BLaER1 treated with 17β-estradiol and CSF1 and Interleukin-3, amounts not matched to agents 10 nM and 100 nM (cell line): ENCODE measurements around the gene LHFPL2.

Experiments
- H3K27ac ChIP-seq, 11 experiments: shearing (Covaris generic); formaldehyde crosslinking; 2 replicates each; pipeline ENCODE4 v1.8.1; 2022
- H3K27me3 ChIP-seq, 11 experiments: shearing (Covaris generic); formaldehyde crosslinking; 2 replicates each; pipeline ENCODE4 v1.8.1; 2022
- H3K36me3 ChIP-seq, 11 experiments: shearing (Covaris generic); formaldehyde crosslinking; 2 replicates each; pipeline ENCODE4 v1.8.1; 2022
- H3K4me1 ChIP-seq, 10 experiments: shearing (Covaris generic); formaldehyde crosslinking; 2 replicates each; pipeline ENCODE4 v1.8.1; 2022
- H3K4me2 ChIP-seq, 11 experiments: shearing (Covaris generic); formaldehyde crosslinking; 2 replicates each; pipeline ENCODE4 v1.8.1; 2022
- H3K4me3 ChIP-seq, 10 experiments: shearing (Covaris generic); formaldehyde crosslinking; 2 replicates each; pipeline ENCODE4 v1.8.1; 2022
- H3K9ac ChIP-seq, 11 experiments: shearing (Covaris generic); formaldehyde crosslinking; 2 replicates each; pipeline ENCODE4 v1.8.1; 2022
- H3K9me3 ChIP-seq, 11 experiments: shearing (Covaris generic); formaldehyde crosslinking; replicated peaks in 1 of 11; 2 replicates each; pipeline ENCODE4 v1.8.1; 2022
- H4K20me1 ChIP-seq, 11 experiments: shearing (Covaris generic); formaldehyde crosslinking; 2 replicates each; pipeline ENCODE4 v1.8.1; 2022
- Cebpa-rat ChIP-seq, 11 experiments: shearing (Covaris generic); IDR thresholded peaks; 2 replicates each; pipeline ENCODE4 v1.8.1; 2022

Gene LHFPL2

GRCh38 chr5:78570646-78571045 lies 77.9 kb downstream of the LHFPL2 start:
- peaks cover 0 to 1% (median 0%) of the 10 kb centered on the region in 11 experiments; a peak in 5 of 22 replicates for H3K9me3 ChIP-seq
- no peak overlapping the region for H3K4me2 ChIP-seq
- no peak for TF ChIP-seq Cebpa-rat (IDR thresholded peaks at IDR 0.05)
- no peaks in the 10 kb centered on the region for H4K20me1 ChIP-seq
- no peaks in the 10 kb centered on the region for H3K27me3 ChIP-seq
- no peak overlapping the region for H3K27ac ChIP-seq
- H3K4me1 ChIP-seq = peaks cover 23 to 75% (median 26%) of the 10 kb centered on the region in 10 experiments
- no peaks in the 10 kb centered on the region for H3K36me3 ChIP-seq
- no peak overlapping the region for H3K9ac ChIP-seq
- no peak overlapping the region for H3K4me3 ChIP-seq

GRCh38 chr5:78569441-78569840 lies 79.1 kb downstream of the LHFPL2 start:
- Histone ChIP-seq H3K4me3 (no peak overlapping the region), H3K9me3 (peaks cover 0 to 11% (median 4%) of the 10 kb centered on the region in 11 experiments; a peak in 9 of 22 replicates), H3K4me2 (peak overlapping the region in 2 of 11 experiments; percentile 22 to 68; a peak in 4 of 22 replicates), H4K20me1 (no peaks in the 10 kb centered on the region), H3K27me3 (no peaks in the 10 kb centered on the region), H3K27ac (no peak overlapping the region), H3K4me1 (peaks cover 17 to 74% (median 19%) of the 10 kb centered on the region in 10 experiments), H3K36me3 (peaks cover 0 to 7% (median 0%) of the 10 kb centered on the region in 11 experiments; a peak in 3 of 22 replicates), H3K9ac (no peak overlapping the region)
- TF ChIP-seq Cebpa-rat (IDR thresholded peaks at IDR 0.05) = no peak

GRCh38 chr5:78568676-78569075 lies 79.9 kb downstream of the LHFPL2 start:
- Histone ChIP-seq H3K4me1 (peaks cover 9 to 74% (median 12%) of the 10 kb centered on the region in 10 experiments), H3K4me2 (peak overlapping the region in 2 of 11 experiments; percentile 31 to 68; a peak in 2 of 22 replicates), H3K4me3 (no peak overlapping the region), H3K27me3 (no peaks in the 10 kb centered on the region), H3K9me3 (peaks cover 0 to 11% (median 4%) of the 10 kb centered on the region in 11 experiments; a peak in 9 of 22 replicates), H4K20me1 (no peaks in the 10 kb centered on the region), H3K27ac (peak overlapping the region in 1 of 11 experiments; percentile 8; a peak in 1 of 22 replicates), H3K36me3 (peaks cover 0 to 14% (median 0%) of the 10 kb centered on the region in 11 experiments; a peak in 4 of 22 replicates), H3K9ac (no peak overlapping the region)
- TF ChIP-seq Cebpa-rat (IDR thresholded peaks at IDR 0.05) = no peak

GRCh38 chr5:78568212-78568611 lies 80.4 kb downstream of the LHFPL2 start:
- peak overlapping the region in 2 of 11 experiments; percentile 31 to 68; a peak in 4 of 22 replicates for H3K4me2 ChIP-seq
- H3K4me1 ChIP-seq = peaks cover 5 to 72% (median 7%) of the 10 kb centered on the region in 10 experiments
- no peak overlapping the region for H3K9ac ChIP-seq
- no peaks in the 10 kb centered on the region for H4K20me1 ChIP-seq
- H3K9me3 ChIP-seq = peaks cover 0 to 11% (median 4%) of the 10 kb centered on the region in 11 experiments; a peak in 9 of 22 replicates
- no peak overlapping the region for H3K4me3 ChIP-seq
- no peaks in the 10 kb centered on the region for H3K27me3 ChIP-seq
- peaks cover 0 to 19% (median 0%) of the 10 kb centered on the region in 11 experiments; a peak in 4 of 22 replicates for H3K36me3 ChIP-seq
- peak overlapping the region in 1 of 11 experiments; percentile 8; a peak in 1 of 22 replicates for H3K27ac ChIP-seq
- no peak for TF ChIP-seq Cebpa-rat (IDR thresholded peaks at IDR 0.05)

- H3K4me2 ChIP-seq = peak overlapping the region in 3 of 11 experiments; percentile 31 to 68 (median 56); a peak in 4 of 22 replicates
- peak overlapping the region in 3 of 11 experiments; percentile 70 to 74 (median 72); a peak in 5 of 22 replicates for H3K27ac ChIP-seq
- no peak overlapping the region for H3K9ac ChIP-seq
- TF ChIP-seq Cebpa-rat (IDR thresholded peaks at IDR 0.05) = no peak
- peaks cover 0 to 66% (median 1%) of the 10 kb centered on the region in 10 experiments; a peak in 14 of 20 replicates for H3K4me1 ChIP-seq
- H3K27me3 ChIP-seq = no peaks in the 10 kb centered on the region
- no peaks in the 10 kb centered on the region for H4K20me1 ChIP-seq
- H3K36me3 ChIP-seq = peaks cover 0 to 25% (median 0%) of the 10 kb centered on the region in 11 experiments; a peak in 5 of 22 replicates
- H3K4me3 ChIP-seq = no peak overlapping the region
- peaks cover 0 to 11% (median 4%) of the 10 kb centered on the region in 11 experiments; a peak in 9 of 22 replicates for H3K9me3 ChIP-seq
Observed at GRCh38 chr5:78567617-78568016, 81.0 kb downstream of the LHFPL2 start.

- peak overlapping the region in 5 of 11 experiments; percentile 38 to 74 (median 70); a peak in 8 of 22 replicates for H3K27ac ChIP-seq
Observed at GRCh38 chr5:78566747-78567425, 81.7 kb downstream of the LHFPL2 start.

GRCh38 chr5:78565395-78565794 lies 83.2 kb downstream of the LHFPL2 start:
- TF ChIP-seq Cebpa-rat (IDR thresholded peaks at IDR 0.05) = no peak
- Histone ChIP-seq H4K20me1 (no peaks in the 10 kb centered on the region), H3K9ac (no peak overlapping the region), H3K36me3 (peaks cover 0 to 34% (median 0%) of the 10 kb centered on the region in 11 experiments; a peak in 6 of 22 replicates), H3K9me3 (peaks cover 0 to 11% (median 4%) of the 10 kb centered on the region in 11 experiments; a peak in 9 of 22 replicates), H3K4me3 (no peak overlapping the region), H3K4me1 (peaks cover 0 to 64% (median 0%) of the 10 kb centered on the region in 10 experiments; a peak in 8 of 20 replicates), H3K27me3 (no peaks in the 10 kb centered on the region), H3K4me2 (peak overlapping the region in 1 of 11 experiments; percentile 68; a peak in 1 of 22 replicates), H3K27ac (no peak overlapping the region)

More at GRCh38 chr5:78566747-78567425, 81.7 kb downstream of the LHFPL2 start:
- peak overlapping the region in 2 of 11 experiments; percentile 43 to 62; a peak in 3 of 22 replicates for H3K9ac ChIP-seq
- H3K27me3 ChIP-seq = no peaks in the 10 kb centered on the region
- H3K36me3 ChIP-seq = peaks cover 0 to 31% (median 0%) of the 10 kb centered on the region in 11 experiments; a peak in 5 of 22 replicates
- peak overlapping the region in 4 of 11 experiments; percentile 15 to 68 (median 48); a peak in 7 of 22 replicates for H3K4me2 ChIP-seq
- H3K4me1 ChIP-seq = peaks cover 0 to 64% (median 0%) of the 10 kb centered on the region in 10 experiments; a peak in 8 of 20 replicates
- H4K20me1 ChIP-seq = no peaks in the 10 kb centered on the region
- TF ChIP-seq Cebpa-rat (IDR thresholded peaks at IDR 0.05) = no peak
- no peak overlapping the region for H3K4me3 ChIP-seq
- peaks cover 0 to 11% (median 4%) of the 10 kb centered on the region in 11 experiments; a peak in 9 of 22 replicates for H3K9me3 ChIP-seq

GRCh38 chr5:78563621-78564020 lies 85.0 kb downstream of the LHFPL2 start:
- TF ChIP-seq Cebpa-rat (IDR thresholded peaks at IDR 0.05) = no peak
- no peaks in the 10 kb centered on the region for H4K20me1 ChIP-seq
- H3K9ac ChIP-seq = no peak overlapping the region
- peaks cover 0 to 40% (median 0%) of the 10 kb centered on the region in 11 experiments; a peak in 6 of 22 replicates for H3K36me3 ChIP-seq
- no peaks in the 10 kb centered on the region for H3K27me3 ChIP-seq
- no peak overlapping the region for H3K4me3 ChIP-seq
- H3K4me2 ChIP-seq = peak overlapping the region in 1 of 11 experiments; percentile 4; a peak in 1 of 22 replicates
- H3K4me1 ChIP-seq = peaks cover 0 to 52% (median 0%) of the 10 kb centered on the region in 10 experiments; a peak in 8 of 20 replicates
- no peak overlapping the region for H3K27ac ChIP-seq
- peaks cover 0 to 11% (median 4%) of the 10 kb centered on the region in 11 experiments; a peak in 9 of 22 replicates for H3K9me3 ChIP-seq
